Measurements from ENCODE around the gene ATP6V1A. TPM values are rescaled to one million over a fixed set of nuclear protein-coding genes. Genes with fewer than 3 reads are reported as not detected.

The ATP6V1A gene
- total and polyA plus RNA-seq, 2 of the 13 experiments (the other 11 are each of a cell fraction or from before 2014, with no cell fraction given): 23.4 to 95.1 TPM

GRCh38 chr3:113745756-113746547 is 883 bp upstream of the ATP6V1A start, which contains the start of gene NAA50 (continued):
- peak; percentile 72; the same call in 1 of the 2 replicates for TF ChIP-seq ZNF784 (CRISPR knock-in tag; IDR thresholded peaks at IDR 0.05; ENCODE audit: borderline replicate concordance)
- peak; percentile 12; the same call in 1 of the 2 replicates for TF ChIP-seq ZNF574 (CRISPR knock-in tag; IDR thresholded peaks at IDR 0.05)
- TF ChIP-seq ZNF891 (CRISPR knock-in tag; IDR thresholded peaks at IDR 0.05): peak; percentile 80; the same call in 1 of the 2 replicates
- no peak; the same call in 1 of the 2 replicates for TF ChIP-seq TSC22D2 (CRISPR knock-in tag; IDR thresholded peaks at IDR 0.05; ENCODE audit: borderline replicate concordance)
- no peak for TF ChIP-seq MLXIP (CRISPR knock-in tag; IDR thresholded peaks at IDR 0.05; ENCODE audit: borderline replicate concordance)
- no peak for TF ChIP-seq HNF4G (IDR thresholded peaks at IDR 0.05; ENCODE audit: borderline replicate concordance, low read depth, low read length)
- peak; percentile 68; the same call in 1 of the 2 replicates for TF ChIP-seq HNF4G (CRISPR knock-in tag; IDR thresholded peaks at IDR 0.05; ENCODE audit: borderline replicate concordance, low read depth)
- no peak for TF ChIP-seq ZNF20 (CRISPR knock-in tag; IDR thresholded peaks at IDR 0.05)
- no peak; the same call in 1 of the 2 replicates for TF ChIP-seq TBX2 (CRISPR knock-in tag; IDR thresholded peaks at IDR 0.05; ENCODE audit: borderline replicate concordance)
- TF ChIP-seq ZNF710 (CRISPR knock-in tag; IDR thresholded peaks at IDR 0.05; ENCODE audit: borderline replicate concordance): no peak
- TF ChIP-seq ZBTB20 (CRISPR knock-in tag; IDR thresholded peaks at IDR 0.05; ENCODE audit: borderline replicate concordance, low read depth): peak; percentile 53; the same call in 1 of the 2 replicates
- TF ChIP-seq DNMT3B (CRISPR knock-in tag; conservative IDR thresholded peaks at IDR 0.05): no peak
- TF ChIP-seq ZNF503 (CRISPR knock-in tag; IDR thresholded peaks at IDR 0.05): peak; percentile 40; the same call in 1 of the 2 replicates
- TF ChIP-seq ZNF598 (CRISPR knock-in tag; IDR thresholded peaks at IDR 0.05; ENCODE audit: borderline replicate concordance): peak; percentile 62
- peak; percentile 81 for TF ChIP-seq TFDP2 (CRISPR knock-in tag; IDR thresholded peaks at IDR 0.05)
